ENCODE measurements around the gene CABP4.
"Not testable (repeated sequence)": the region's sequence is repeated elsewhere in the genome, so short reads cannot be mapped to it uniquely, and the experiment has no call there.

CABP4 gene

DNA sequence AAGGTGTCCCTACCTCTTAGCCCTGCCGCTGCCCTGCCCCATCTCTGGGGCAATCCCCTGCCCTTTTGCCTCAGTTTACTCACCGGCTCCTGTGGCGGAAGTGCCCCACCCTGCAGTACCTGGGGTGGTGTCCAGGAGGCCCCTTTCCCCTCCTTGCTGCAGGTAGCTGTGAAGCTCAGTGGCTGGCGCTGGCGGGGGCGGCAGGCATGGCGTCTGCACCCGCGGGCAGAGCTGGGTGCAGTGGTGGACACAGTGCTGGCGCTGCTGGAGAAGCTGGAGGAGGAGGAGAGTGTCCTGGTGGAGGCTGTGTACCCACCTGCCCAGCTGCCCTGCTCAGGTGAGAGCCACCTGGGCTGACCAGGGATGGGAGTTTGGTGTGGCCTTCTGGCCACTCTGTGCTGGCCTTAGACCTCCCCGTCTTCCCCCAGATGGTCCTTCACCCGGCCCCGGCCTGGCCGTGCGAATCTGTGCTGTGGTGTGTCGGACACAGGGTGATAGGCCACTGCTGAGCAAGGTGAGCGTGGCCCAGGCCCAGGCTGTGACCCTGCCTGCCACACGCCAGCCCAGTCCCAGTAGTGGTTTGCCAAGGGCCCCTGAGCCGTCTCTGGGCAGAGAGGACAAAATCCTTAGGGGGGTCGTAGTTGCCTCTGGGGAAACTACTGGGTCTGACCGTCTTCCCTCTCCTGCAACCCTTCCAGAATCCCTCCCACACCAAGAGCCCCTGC, 35.7 kb upstream of the CABP4 start:
- no peak for DNase-seq (ENCODE audit: low spot score)

DNA sequence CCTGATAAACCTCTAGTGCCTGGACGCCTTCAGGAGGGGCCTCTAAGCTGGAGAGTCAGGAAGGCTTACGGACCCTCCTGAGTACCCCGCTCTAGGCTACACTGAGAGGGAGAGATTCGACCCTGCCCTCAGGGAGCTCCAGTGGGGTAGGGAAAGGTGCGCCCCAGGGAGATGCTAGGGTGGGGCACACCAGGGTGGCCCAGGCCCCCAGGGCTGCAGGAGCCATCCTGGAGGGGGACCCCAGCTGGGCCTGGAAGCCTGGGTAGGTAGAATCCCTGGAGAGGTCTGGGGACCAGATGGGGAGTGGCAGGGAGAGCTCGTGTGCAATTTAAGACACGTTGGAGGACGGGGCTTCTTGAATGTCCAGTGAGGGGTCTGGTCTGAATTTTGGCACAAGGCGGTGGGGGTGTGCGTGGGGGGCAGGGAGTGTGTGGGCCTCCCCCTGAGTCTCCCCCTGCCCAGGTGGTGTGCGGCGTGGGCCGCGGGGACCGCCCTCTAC, 35.0 kb upstream of the CABP4 start:
- no peak for DNase-seq (ENCODE audit: low spot score)

DNA sequence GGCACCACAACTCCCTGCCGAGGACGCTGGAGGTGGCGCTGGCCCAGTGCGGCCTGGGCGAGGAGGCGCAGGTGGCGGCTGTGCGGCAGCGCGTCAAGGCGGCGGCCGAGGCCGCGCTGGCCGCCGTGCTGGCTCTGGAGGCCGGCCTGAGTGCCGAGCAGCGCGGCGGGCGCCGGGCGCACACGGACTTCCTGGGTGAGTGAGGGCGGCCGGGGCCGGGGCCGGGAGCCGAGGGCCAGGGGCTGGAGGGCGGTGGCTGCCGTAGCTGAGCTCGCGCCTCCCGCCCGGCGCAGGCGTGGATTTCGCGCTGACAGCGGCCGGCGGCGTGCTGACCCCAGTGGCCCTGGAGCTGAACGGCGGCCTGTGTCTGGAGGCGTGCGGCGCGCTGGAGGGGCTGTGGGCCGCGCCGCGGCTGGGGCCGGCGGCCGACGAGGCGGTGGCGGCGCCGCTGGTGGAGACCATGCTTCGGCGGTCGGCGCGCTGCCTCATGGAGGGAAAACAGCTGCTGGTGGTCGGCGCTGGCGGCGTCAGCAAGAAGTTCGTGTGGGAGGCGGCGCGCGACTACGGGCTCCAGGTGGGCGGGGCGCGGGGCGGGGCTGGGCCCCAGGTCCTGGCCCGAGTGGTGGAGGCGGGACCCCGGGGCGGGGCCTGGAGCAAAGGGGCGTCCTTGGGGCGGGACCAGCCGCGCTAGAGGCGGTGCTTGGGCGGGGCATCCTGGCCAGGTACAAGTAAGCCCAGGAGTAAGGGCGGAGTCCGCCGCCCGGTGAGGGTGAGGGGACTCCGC, 34.3 kb upstream of the CABP4 start:
- peak; percentile 89 for DNase-seq (ENCODE audit: low spot score)

DNA sequence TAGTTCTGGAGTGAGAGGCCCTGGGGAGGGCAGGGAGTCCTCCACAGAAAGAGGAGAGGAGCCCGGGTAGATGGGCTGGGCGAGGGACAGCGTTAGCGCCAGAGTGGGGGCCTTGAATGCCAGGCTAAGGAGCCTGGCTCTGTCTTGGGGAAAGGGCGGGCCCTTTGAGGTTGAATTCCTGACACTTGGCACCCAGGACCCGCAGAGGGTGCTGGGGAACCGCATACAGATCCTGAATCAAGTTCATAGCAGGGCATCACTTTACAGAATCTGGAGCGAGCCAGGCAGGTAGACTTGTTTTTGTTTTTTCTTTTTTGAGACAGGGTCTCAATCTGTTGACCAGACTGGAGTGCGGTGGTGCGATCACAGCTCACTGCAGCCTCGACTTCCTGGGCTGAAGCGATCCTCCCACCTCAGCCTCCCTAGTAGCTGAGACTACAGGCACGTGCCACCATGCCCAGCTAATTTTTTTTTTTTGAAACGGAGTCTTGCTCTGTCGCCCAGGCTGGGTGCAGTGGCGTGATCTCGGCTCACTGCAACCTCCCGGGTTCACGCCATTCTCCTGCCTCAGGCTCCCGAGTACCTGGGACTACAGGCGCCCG, 33.6 kb upstream of the CABP4 start:
- no peak for DNase-seq (ENCODE audit: low spot score)

DNA sequence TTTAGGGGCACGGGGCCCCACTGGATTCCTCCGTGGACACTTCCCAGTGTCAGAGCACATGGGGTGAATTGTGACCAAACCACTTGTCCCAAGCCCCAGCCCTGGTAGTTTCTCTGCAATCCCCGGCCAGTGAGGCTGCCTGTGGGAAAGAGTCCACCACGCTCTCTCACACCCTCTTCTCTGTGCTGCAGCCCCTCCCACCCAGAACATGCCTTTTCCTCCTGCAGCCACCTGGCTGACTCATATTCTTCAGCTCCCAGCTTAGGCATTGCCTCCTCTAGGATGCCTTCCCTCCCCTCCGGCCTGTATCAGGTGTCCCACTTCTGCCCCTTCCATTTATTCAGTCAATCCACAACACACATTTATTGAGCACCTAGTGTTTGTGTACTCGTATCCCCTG, 32.3 kb upstream of the CABP4 start:
- DNase-seq (ENCODE audit: low spot score) = no peak

DNA sequence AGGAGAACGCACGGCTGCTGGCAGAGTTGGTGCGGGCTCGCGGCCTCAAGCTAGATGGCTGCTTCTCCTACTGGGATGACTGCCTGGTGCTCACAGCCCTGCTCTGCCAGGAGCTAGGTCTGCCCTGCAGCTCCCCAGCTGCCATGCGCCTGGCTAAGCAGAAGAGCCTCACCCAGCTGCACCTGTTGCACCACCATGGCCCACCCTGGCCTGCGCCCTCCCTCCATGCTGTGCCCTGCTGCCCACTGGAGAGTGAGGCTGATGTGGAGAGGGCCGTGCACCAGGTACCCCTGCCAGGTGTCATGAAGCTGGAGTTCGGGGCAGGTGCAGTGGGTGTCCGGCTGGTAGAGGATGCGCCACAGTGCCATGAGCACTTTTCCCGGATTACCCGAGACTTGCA, 31.7 kb upstream of the CABP4 start:
- DNase-seq (ENCODE audit: low spot score) = no peak

DNA sequence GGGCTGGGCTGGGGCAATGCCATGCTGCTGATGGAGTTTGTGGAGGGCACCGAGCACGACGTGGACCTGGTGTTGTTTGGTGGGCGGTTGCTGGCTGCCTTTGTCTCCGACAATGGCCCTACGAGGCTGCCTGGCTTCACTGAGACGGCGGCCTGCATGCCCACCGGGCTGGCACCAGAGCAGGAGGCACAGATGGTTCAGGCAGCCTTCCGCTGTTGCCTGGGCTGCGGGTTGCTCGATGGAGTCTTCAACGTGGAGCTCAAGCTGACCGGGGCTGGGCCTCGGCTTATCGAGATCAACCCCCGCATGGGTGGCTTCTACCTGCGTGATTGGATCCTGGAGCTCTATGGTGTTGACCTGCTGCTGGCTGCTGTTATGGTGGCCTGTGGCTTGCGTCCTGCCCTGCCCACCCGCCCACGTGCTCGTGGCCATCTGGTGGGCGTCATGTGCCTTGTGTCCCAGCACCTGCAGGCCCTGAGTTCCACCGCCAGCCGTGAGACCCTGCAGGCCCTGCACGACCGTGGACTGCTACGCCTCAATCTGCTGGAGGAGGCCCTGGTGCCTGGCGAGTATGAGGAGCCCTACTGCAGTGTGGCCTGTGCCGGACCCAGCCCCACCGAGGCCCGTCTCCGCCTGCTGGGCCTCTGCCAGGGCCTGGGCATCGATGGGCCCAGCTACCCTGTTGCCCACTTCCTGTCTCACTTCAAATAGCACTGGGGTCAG, 31.1 kb upstream of the CABP4 start:
- no peak for DNase-seq (ENCODE audit: low spot score)

DNA sequence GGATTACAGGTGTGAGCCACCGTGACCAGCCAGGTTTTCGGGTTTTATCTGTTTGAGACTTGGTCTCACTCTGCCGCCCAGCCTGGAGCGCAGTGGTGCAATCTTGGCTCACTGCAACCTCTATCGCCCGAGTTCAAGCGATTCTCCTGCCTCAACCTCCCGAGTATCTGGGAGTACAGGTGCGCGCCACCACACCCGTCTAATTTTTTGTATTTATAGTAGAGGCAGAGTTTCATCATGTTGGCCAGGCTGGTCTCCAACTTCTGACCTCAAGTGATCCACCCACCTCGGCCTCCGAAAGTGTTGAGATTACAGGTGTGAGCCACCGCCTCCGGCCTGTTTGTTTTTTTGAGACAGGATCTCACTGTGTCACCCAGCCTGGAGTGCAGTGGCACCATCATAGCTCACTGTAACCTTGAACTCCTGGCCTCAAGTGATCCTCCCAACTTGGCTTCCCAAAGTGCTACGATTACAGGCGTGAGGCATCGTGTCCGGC, 27.7 kb upstream of the CABP4 start:
- not testable (repeated sequence) for DNase-seq (ENCODE audit: low spot score)

DNA sequence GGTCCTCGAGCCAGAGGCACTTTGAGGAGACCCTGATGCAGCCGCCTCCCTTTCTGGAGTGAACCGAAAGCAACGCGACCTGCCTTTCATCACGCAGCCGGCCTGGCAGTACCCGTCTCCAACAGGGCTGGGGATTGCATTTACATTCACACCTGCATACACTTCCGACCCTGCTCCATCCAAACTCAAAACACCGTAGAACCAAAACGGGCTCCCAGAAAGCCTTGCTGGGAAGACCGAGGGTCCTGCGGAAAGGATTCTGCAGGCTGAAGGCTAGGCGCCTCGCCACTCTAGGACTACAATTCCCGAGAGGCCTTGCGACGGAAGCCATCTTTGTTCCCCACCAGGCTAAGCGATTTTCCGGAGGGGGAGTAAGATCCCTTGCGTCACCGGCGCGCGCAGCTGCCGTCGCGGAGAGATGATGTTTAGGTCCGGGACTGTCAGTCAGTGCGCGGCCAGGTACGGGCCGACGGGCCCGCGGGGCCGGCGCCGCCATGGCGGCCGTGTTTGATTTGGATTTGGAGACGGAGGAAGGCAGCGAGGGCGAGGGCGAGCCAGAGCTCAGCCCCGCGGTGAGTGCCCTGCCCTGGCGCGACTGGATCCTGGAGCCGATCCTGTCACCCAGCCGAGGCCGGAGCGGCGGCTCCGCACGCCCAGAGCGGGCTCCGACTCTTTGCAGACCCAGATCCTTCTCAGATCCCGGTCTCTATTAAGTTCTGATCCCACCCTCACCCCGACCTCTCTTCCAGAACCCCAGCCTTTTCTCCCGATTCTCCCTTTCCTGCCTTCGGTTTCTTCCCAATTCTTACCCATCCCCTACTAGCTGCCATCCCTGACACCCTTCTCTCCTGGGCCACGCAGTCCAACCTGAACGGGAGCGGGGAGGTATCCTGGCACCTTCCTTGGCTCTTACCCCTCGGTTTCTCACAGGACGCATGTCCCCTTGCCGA, 26.8 kb upstream of the CABP4 start, which contains the start of gene RPS6KB2:
Gene RPS6KB2 (plus strand): TSS at position 443 of the 950 bp plus-strand sequence. CDS start 52 bp downstream, at position 495.
- peak; percentile 97 for DNase-seq (ENCODE audit: low spot score)

DNA sequence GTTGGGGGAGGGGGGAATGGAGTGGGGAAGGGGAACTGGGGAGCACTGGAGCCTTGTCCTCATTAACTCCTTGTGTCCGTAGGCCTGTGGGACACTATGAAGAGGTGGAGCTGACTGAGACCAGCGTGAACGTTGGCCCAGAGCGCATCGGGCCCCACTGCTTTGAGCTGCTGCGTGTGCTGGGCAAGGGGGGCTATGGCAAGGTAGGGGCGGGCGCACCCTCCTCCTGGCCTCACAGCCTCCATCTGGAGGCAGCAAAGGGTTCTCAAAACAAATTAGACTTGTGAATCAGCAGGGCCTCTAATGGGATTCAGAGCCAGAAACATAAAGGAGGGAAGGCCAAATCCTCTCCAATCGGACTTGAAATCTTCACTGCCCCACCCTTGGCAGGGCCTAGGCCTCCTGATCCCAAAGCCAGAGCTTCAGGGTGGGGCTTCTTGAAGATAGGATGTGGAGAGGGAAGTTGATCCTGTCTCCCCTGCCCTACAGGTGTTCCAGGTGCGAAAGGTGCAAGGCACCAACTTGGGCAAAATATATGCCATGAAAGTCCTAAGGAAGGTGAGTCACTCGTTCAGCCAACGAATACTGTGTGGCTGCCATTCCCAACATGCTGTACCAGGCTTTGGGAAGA, 26.0 kb upstream of the CABP4 start:
- DNase-seq (ENCODE audit: low spot score) = no peak

DNA sequence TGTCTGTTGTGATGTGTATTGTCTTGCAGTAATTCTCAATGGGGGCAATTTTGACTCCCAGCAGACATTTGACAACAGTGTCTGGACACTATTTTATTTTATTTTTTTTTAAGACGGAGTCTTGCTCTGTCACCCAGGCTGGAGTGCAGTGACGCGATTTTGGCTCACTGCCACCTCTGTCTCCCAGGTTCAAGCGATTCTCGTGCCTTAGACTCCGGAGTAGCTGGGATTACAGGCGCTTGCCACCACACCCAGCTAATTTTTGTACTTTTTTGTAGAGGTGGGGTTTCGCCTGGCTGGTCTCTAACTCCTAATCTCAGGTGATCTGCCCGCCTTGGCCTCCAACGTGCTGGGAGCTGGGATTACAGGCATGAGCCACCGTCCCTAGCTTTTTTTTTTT, 25.4 kb upstream of the CABP4 start:
- no peak for DNase-seq (ENCODE audit: low spot score)

DNA sequence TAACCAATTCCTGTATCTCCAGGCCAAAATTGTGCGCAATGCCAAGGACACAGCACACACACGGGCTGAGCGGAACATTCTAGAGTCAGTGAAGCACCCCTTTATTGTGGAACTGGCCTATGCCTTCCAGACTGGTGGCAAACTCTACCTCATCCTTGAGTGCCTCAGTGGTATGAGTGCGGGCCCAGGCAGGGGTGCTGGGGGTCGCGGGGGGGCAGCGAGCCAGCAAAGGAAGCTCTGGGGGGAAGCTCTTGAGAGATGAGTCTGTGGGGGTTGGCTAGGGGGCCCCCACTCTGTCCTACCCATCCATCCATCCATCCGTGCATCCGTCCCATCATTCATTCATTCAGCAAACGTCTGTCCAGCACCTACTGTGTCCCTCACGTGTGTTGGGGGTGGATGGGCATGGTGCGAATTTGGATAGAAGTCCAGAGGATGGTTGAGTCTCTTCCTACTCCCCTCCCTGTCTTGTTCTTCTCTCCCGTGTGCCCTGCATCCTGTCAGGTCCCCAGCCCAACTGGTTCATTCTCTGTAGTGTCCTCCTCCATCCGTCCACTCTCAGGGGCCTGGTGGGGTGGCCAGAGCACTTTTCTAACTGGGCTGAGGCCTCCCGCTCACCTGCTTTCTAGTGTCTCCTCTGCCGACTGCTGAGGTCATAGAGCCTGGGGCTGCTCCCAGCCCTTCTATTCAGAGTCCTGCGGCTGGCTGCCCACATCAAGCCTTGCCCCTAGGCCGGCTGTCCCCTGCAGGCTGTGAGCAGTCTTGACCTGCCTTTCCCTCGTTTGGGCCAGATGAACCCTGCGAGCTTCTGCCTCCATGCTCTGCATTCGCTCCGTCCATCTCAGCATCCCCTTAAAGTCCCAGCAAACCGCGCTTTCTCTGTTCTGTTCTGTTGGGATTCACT, 23.6 kb upstream of the CABP4 start:
- no peak for DNase-seq (ENCODE audit: low spot score)

DNA sequence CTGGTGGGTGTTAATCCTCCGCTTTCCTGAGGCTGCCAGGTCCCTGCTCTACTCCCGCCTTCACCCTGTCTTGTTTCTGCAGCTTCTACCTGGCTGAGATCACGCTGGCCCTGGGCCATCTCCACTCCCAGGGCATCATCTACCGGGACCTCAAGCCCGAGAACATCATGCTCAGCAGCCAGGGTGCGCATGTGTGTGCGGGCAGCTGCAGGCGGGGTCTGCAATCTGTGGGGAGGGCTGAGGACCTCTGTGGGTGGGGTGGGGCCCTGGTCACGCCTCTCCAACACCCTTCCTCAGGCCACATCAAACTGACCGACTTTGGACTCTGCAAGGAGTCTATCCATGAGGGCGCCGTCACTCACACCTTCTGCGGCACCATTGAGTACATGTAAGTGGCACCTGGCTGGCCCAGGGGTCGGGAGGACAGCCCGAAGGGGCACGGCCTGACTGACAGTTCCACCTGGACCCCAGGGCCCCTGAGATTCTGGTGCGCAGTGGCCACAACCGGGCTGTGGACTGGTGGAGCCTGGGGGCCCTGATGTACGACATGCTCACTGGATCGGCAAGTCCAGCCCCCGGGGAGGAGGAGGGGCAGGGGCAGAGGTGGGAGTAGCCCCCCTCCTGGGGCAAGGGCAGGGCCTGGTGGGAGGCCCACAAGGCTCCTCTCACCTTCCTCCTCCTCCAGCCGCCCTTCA, 22.4 kb upstream of the CABP4 start:
- DNase-seq (ENCODE audit: low spot score) = no peak

DNA sequence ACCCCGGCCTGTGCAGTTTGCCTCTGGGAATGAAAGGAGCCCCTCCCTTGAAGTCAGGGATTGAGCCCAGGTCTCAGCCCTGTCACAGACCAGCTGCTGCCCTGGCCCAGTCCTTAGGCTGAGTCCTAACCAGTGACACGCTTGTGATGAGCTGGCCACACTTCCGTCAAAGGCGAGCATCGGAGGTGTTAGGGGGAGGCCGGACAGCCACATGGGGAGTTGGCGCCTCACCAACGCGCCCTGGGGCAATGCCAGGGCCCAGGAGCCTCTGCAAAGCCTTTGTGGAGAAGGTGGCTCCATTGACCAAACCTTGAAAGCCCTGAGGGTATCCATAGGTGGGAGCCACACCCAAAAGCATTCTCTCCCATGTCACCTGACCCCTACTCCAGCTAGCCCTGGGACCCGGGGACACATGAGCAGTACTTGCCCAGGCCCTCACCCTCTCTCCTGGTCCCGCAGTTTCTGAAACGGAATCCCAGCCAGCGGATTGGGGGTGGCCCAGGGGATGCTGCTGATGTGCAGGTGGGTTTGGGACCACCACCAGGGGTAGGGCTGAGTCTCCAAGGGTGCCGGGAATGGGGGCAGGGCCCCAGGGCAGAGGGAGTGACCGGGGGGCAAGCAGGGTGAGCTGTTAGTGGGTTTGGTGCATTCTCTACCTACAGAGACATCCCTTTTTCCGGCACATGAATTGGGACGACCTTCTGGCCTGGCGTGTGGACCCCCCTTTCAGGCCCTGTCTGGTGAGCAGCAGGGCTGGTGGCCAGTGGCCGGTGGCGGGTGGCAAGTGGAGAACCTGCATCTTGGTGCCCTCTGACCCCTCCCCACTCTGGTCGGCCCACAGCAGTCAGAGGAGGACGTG, 21.4 kb upstream of the CABP4 start:
- DNase-seq (ENCODE audit: low spot score) = no peak

DNA sequence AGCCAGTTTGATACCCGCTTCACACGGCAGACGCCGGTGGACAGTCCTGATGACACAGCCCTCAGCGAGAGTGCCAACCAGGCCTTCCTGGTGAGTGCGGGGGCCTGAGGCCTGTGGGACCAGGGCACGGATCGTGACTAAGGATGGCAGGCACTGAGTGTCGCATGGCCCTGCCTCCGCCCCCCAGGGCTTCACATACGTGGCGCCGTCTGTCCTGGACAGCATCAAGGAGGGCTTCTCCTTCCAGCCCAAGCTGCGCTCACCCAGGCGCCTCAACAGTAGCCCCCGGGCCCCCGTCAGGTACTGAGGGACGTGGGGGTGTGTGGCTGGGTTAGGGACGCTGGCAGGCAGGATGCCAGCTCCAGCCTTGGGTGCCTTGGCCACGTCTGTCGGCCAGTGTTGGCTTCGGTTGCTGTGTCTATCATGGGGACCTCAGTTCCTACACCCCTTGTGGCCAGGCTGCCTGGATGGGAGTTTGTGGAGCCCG, 20.7 kb upstream of the CABP4 start:
- no peak for DNase-seq (ENCODE audit: low spot score)

DNA sequence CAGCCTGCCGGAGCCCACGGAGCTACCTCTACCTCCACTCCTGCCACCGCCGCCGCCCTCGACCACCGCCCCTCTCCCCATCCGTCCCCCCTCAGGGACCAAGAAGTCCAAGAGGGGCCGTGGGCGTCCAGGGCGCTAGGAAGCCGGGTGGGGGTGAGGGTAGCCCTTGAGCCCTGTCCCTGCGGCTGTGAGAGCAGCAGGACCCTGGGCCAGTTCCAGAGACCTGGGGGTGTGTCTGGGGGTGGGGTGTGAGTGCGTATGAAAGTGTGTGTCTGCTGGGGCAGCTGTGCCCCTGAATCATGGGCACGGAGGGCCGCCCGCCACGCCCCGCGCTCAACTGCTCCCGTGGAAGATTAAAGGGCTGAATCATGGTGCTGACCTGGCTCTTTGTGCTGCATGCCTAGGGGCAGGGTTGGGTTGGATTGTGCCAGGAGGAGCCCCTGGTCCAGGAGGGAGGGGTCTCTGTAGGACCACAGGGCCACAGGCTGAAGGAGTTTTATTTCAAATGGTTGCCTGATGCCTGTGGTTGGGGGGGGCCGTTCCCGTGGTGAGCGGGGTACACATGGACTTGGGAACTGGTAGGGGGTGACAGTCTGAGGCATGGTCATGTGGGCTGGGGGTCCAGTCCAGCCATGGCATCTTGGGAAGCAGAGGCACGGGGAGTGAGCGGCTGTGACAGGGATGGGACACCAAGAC, 20.0 kb upstream of the CABP4 start:
- DNase-seq (ENCODE audit: low spot score) = no peak
